OCI-LY7 (cell line): ENCODE measurements around the gene DIAPH1. TPM values are rescaled to one million over a fixed set of nuclear protein-coding genes. Genes with fewer than 3 reads are reported as not detected.

Source experiments
- BruUV-seq: library from RNA; stranded (reverse); fragments of 400-500 nt; replicated peaks from 2 replicates; lab custom pipeline; 2021; lab: Mats Ljungman, UMichigan
- CTCF ChIA-PET: fragments of 300-600 bp; sonication (Branson Sonifier 250); formaldehyde crosslinking; loops from one replicate; lab custom pipeline; 2022; ENCODE audit warnings: antibody characterized with exemption; ENCODE audit not compliant: unreplicated experiment; lab: Charles Lee
- POLR2A ChIA-PET: fragments of 300-600 bp; sonication (Branson Sonifier 250); formaldehyde crosslinking; loops from one replicate; lab custom pipeline; 2022; ENCODE audit warnings: antibody characterized with exemption; lab: Charles Lee
- DNase-seq: peaks from one replicate; pipeline ENCODE4 v3.0.0-alpha.2; 2015; ENCODE audit warnings: low spot score
- H2AFZ ChIP-seq: fragments of 200-600 bp; sonication (generic), shearing (Covaris generic); 2 replicates; pipeline ENCODE4 v1.6.1; 2014; ENCODE audit warnings: mild to moderate bottlenecking, antibody characterized with exemption, low read length, moderate library complexity
- H3K27ac ChIP-seq: fragments of 200-600 bp; sonication (generic); 2 replicates; pipeline ENCODE4 v1.5.1; 2014; ENCODE audit warnings: mixed run types, low read depth, mild to moderate bottlenecking, moderate library complexity, low read length, inconsistent platforms; ENCODE audit not compliant: poor library complexity, severe bottlenecking
- H3K36me3 ChIP-seq: fragments of 200-600 bp; sonication (generic); 2 replicates; pipeline ENCODE4 v1.6.1; 2014; ENCODE audit warnings: mild to moderate bottlenecking, antibody characterized with exemption, low read length, moderate library complexity, mixed read lengths; ENCODE audit not compliant: insufficient read depth
- H3K4me1 ChIP-seq: fragments of 200-600 bp; sonication (generic); 2 replicates; pipeline ENCODE4 v1.5.1; 2014; ENCODE audit warnings: mild to moderate bottlenecking, low read length; ENCODE audit not compliant: insufficient read depth, poor library complexity, severe bottlenecking
- H3K4me2 ChIP-seq: fragments of 200-600 bp; sonication (generic); 2 replicates; pipeline ENCODE4 v1.6.1; 2014; ENCODE audit warnings: mild to moderate bottlenecking, low read length
- H3K4me3 ChIP-seq: fragments of 200-600 bp; sonication (generic); 2 replicates; pipeline ENCODE4 v1.5.1; 2014; ENCODE audit warnings: mild to moderate bottlenecking, low read depth, low read length; ENCODE audit not compliant: poor library complexity, severe bottlenecking
- H3K79me2 ChIP-seq: fragments of 200-600 bp; sonication (generic); 2 replicates; pipeline ENCODE4 v1.6.1; 2016; ENCODE audit warnings: low read depth, mild to moderate bottlenecking, low read length, moderate library complexity, mixed read lengths; ENCODE audit not compliant: insufficient read depth
- H3K9me2 ChIP-seq: fragments of 200-600 bp; sonication (generic); 2 replicates; pipeline ENCODE4 v1.6.1; 2016; ENCODE audit warnings: mild to moderate bottlenecking, low read length, mixed read lengths; ENCODE audit not compliant: insufficient read depth
- H3K9me3 ChIP-seq: fragments of 200-600 bp; sonication (generic); 2 replicates; pipeline ENCODE4 v1.6.1; 2014; ENCODE audit warnings: mild to moderate bottlenecking, mixed run types, low read length, mixed read lengths
- H4K20me1 ChIP-seq: fragments of 200-600 bp; sonication (generic); 2 replicates; pipeline ENCODE4 v1.6.1; 2014; ENCODE audit warnings: mild to moderate bottlenecking, antibody characterized with exemption, low read length, moderate library complexity, mixed read lengths; ENCODE audit not compliant: insufficient read depth
- EZH2phosphoT487 ChIP-seq: fragments of 200-600 bp; sonication (generic); IDR thresholded peaks from 2 replicates; pipeline ENCODE4 v1.6.1; 2018; ENCODE audit warnings: low read depth, borderline replicate concordance, mild to moderate bottlenecking, mixed run types, antibody characterized with exemption, low read length, moderate library complexity, mixed read lengths
- intact Hi-C: fragments of 100-400 bp; cut with micrococcal nuclease; formaldehyde crosslinking; loops from one replicate; pipeline ENCODE4 v1.10.0; 2022; ENCODE audit not compliant: unreplicated experiment
- total RNA-seq, 2 experiments: library from RNA; depleted of rRNA in 1 of 2; stranded (reverse); fragments of >200 nt in 1 of 2; shearing (Covaris generic) in 1 of 2; gene quantifications; 2 replicates each; pipeline ENCODE4 v1.2.3, GENCODE V29; 2014 to 2022
- TF ChIP-seq, protein P1 (sequence below): fragments of 200-600 bp; sonication (generic); conservative IDR thresholded peaks from 2 replicates; pipeline ENCODE4 v1.5.1; 2014; ENCODE audit warnings: mild to moderate bottlenecking, antibody characterized with exemption, low read length, moderate library complexity, mixed read lengths

The DIAPH1 gene
- total RNA-seq, 2 experiments from 2014 or later: 78.8 to 174 TPM

DNA sequence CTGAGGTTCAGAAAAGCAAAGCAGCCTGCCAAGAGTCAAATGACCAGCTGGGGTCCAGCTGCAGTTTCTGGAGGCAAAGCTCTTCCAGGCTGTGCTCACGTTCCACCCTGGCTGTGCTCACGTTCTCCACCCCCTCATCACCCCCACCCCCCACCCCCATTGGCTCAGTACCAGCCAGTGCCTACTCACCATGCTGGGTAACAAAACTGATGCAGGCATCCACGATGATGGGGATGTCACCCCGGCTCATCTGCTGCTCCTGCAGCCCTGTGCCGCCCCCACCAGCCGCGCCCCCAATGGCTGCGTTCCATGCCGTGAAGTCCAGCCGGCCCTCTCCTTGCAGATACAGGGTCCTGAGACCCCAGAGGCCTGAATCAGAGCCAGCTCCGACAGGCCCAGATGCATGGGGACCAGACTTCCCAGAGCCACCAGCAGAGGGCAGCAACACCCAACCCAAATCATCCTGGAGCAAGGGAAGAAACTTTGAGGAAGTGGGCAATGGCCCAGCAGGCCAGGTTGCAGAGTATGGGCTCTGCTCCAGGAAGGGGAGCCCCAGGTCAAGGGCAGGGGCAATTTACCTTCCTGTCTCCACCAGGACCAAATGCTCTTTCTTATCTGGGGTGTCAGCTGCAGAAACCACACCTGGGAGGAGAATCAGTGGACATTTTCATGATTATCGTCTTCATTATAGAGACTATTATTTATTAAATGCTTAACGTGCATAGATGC lies 46.1 kb upstream of the DIAPH1 start:
- H3K4me2 ChIP-seq: no peak overlapping the region
- H3K4me3 ChIP-seq: no peak overlapping the region
- TF ChIP-seq EZH2phosphoT487: no peak
- TF ChIP-seq, protein P1, sequence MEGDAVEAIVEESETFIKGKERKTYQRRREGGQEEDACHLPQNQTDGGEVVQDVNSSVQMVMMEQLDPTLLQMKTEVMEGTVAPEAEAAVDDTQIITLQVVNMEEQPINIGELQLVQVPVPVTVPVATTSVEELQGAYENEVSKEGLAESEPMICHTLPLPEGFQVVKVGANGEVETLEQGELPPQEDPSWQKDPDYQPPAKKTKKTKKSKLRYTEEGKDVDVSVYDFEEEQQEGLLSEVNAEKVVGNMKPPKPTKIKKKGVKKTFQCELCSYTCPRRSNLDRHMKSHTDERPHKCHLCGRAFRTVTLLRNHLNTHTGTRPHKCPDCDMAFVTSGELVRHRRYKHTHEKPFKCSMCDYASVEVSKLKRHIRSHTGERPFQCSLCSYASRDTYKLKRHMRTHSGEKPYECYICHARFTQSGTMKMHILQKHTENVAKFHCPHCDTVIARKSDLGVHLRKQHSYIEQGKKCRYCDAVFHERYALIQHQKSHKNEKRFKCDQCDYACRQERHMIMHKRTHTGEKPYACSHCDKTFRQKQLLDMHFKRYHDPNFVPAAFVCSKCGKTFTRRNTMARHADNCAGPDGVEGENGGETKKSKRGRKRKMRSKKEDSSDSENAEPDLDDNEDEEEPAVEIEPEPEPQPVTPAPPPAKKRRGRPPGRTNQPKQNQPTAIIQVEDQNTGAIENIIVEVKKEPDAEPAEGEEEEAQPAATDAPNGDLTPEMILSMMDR: peak; percentile 96
- H3K79me2 ChIP-seq: no peaks in the 10 kb centered on the region
- H3K9me3 ChIP-seq: no peaks in the 10 kb centered on the region
- no peaks in the 10 kb centered on the region for H3K4me1 ChIP-seq
- peak; percentile 80 for DNase-seq
- H4K20me1 ChIP-seq: no peaks in the 10 kb centered on the region
- no peaks in the 10 kb centered on the region for H3K36me3 ChIP-seq
- no peak overlapping the region for H3K27ac ChIP-seq
- POLR2A ChIA-PET: interaction anchor here (0.7 kb wide), 1 partner anchor 471 kb away, joined by 3 read pairs; no protein-coding TSS in a partner anchor
- H3K9me2 ChIP-seq: no peaks in the 10 kb centered on the region
- CTCF ChIA-PET: interaction anchor here (0.6 to 1.2 kb wide), 4 partner anchors 16 to 296 kb away, joined by 3 read pairs; no protein-coding TSS in a partner anchor
- intact Hi-C loops: loop anchor here (1.0 kb wide), 2 partner anchors 214 to 295 kb away; no protein-coding TSS in a partner anchor
- peak overlapping the region; percentile 74; the same call in 1 of the 2 replicates for H2AFZ ChIP-seq
- no TSS peak for BruUV-seq

- intact Hi-C loops: no loop called here
- H3K4me1 ChIP-seq: no peaks in the 10 kb centered on the region
- H3K27ac ChIP-seq: no peak overlapping the region
- no peaks in the 10 kb centered on the region for H3K79me2 ChIP-seq
- H3K4me2 ChIP-seq: no peak overlapping the region
- no TSS peak for BruUV-seq
- no peak overlapping the region for H3K4me3 ChIP-seq
- ChIA-PET POLR2A (interaction anchor here (1.5 kb wide), 1 partner anchor 13 kb away, joined by 3 read pairs; the partner anchor contains the start of gene FCHSD1), CTCF (no interaction called here)
- H3K9me2 ChIP-seq: no peaks in the 10 kb centered on the region
- H3K36me3 ChIP-seq: no peaks in the 10 kb centered on the region
- TF ChIP-seq, protein P1: no peak
- no peak for TF ChIP-seq EZH2phosphoT487
- no peaks in the 10 kb centered on the region for H3K9me3 ChIP-seq
- no peak overlapping the region for H2AFZ ChIP-seq
- DNase-seq: no peak
- no peaks in the 10 kb centered on the region for H4K20me1 ChIP-seq
Observed at GRCh38 chr5:141663506-141663905, 44.7 kb upstream of the DIAPH1 start.

GRCh38 chr5:141662028-141662427 lies 43.2 kb upstream of the DIAPH1 start:
- no peaks in the 10 kb centered on the region for H3K36me3 ChIP-seq
- no TSS peak for BruUV-seq
- POLR2A ChIA-PET: interaction anchor here (1.5 kb wide), 1 partner anchor 11 kb away, joined by 3 read pairs; the partner anchor contains the start of gene FCHSD1
- no peaks in the 10 kb centered on the region for H3K79me2 ChIP-seq
- no peaks in the 10 kb centered on the region for H3K9me2 ChIP-seq
- H3K9me3 ChIP-seq: no peaks in the 10 kb centered on the region
- H3K4me1 ChIP-seq: no peaks in the 10 kb centered on the region
- intact Hi-C loops: no loop called here
- CTCF ChIA-PET: no interaction called here
- H3K4me3 ChIP-seq: no peak overlapping the region
- no peak overlapping the region for H3K4me2 ChIP-seq
- H3K27ac ChIP-seq: no peak overlapping the region
- TF ChIP-seq, protein P1: no peak
- TF ChIP-seq EZH2phosphoT487: no peak
- H2AFZ ChIP-seq: no peak overlapping the region
- no peaks in the 10 kb centered on the region for H4K20me1 ChIP-seq
- DNase-seq: no peak
